MCF 10A (cell line): ENCODE data around the gene C3orf70. TPM values are rescaled to one million over a fixed set of nuclear protein-coding genes. Genes with fewer than 3 reads are reported as not detected.

Source experiments
- BruUV-seq: library from RNA; stranded (reverse); fragments of 400-500 nt; replicated peaks from 2 replicates; lab custom pipeline; 2021; lab: Mats Ljungman, UMichigan
- CTCF ChIA-PET: fragments of 300-600 bp; sonication (Branson Sonifier 250); formaldehyde crosslinking; extraction: SDS; loops from one replicate; lab custom pipeline; 2021; ENCODE audit warnings: antibody characterized with exemption, inconsistent platforms; lab: Yijun Ruan, JAX
- POLR2A ChIA-PET: fragments of 300-600, 350-650 bp; sonication (Branson Sonifier 250); formaldehyde crosslinking; extraction: SDS; loops from one replicate; lab custom pipeline; 2020; ENCODE audit warnings: antibody characterized with exemption, inconsistent platforms; lab: Yijun Ruan, JAX
- DNase-seq: peaks from one replicate; pipeline ENCODE4 v3.0.0-alpha.2; 2018; ENCODE audit not compliant: unreplicated experiment
- H3K27ac Mint-ChIP-seq: one replicate; pipeline ENCODE4 v1.8.0; 2022; ENCODE audit warnings: mild to moderate bottlenecking, low read depth, mixed read lengths; ENCODE audit not compliant: unreplicated experiment
- H3K27me3 Mint-ChIP-seq: one replicate; pipeline ENCODE4 v1.8.0; 2022; ENCODE audit warnings: mixed read lengths; ENCODE audit not compliant: insufficient read depth, unreplicated experiment
- H3K36me3 Mint-ChIP-seq: one replicate; pipeline ENCODE4 v1.8.0; 2022; ENCODE audit warnings: mild to moderate bottlenecking, moderate library complexity, mixed read lengths; ENCODE audit not compliant: insufficient read depth, unreplicated experiment
- H3K4me1 Mint-ChIP-seq: one replicate; pipeline ENCODE4 v1.8.0; 2022; ENCODE audit warnings: mixed read lengths; ENCODE audit not compliant: insufficient read depth, unreplicated experiment
- H3K4me3 Mint-ChIP-seq: one replicate; pipeline ENCODE4 v1.8.0; 2022; ENCODE audit warnings: mild to moderate bottlenecking, moderate library complexity, mixed read lengths; ENCODE audit not compliant: unreplicated experiment
- H3K9me3 Mint-ChIP-seq: one replicate; pipeline ENCODE4 v1.8.0; 2022; ENCODE audit warnings: mixed read lengths; ENCODE audit not compliant: unreplicated experiment
- CTCF ChIP-seq: fragments of 200-600 bp; IDR thresholded peaks from one replicate; pipeline ENCODE4 v1.8.0; 2022; ENCODE audit warnings: antibody characterized with exemption, mild to moderate bottlenecking; ENCODE audit not compliant: unreplicated experiment
- intact Hi-C: fragments of 100-400 bp; cut with micrococcal nuclease; formaldehyde crosslinking; loops from 2 replicates; pipeline ENCODE4 v1.14.1; 2022
- total RNA-seq: library from RNA; stranded (reverse); gene quantifications from 2 replicates; pipeline ENCODE4 v1.2.3, GENCODE V29; 2022

The C3orf70 gene
- total RNA-seq, 1 experiment from 2014 or later = not detected

- Mint-ChIP-seq H3K9me3 (peaks cover 29% of the 10 kb centered on the region), H3K4me1 (no peaks in the 10 kb centered on the region), H3K4me3 (no peak overlapping the region), H3K27ac (no peak overlapping the region), H3K27me3 (no peaks in the 10 kb centered on the region), H3K36me3 (peaks cover 16% of the 10 kb centered on the region)
- no peak for DNase-seq
- POLR2A ChIA-PET = interaction anchor here (0.8 kb wide), 1 partner anchor 10 kb away, joined by 3 read pairs; no protein-coding TSS in a partner anchor
- BruUV-seq = no TSS peak
- CTCF ChIA-PET = interaction anchor here (0.7 to 1.1 kb wide), 2 partner anchors 75 to 252 kb away, joined by 3 to 4 read pairs; no protein-coding TSS in a partner anchor
- TF ChIP-seq CTCF = no peak
- intact Hi-C loops = no loop called here
Observed at GRCh38 chr3:185056908-185057307, 96.0 kb downstream of the C3orf70 start.

- DNase-seq = no peak
- H3K27me3 Mint-ChIP-seq = no peaks in the 10 kb centered on the region
- ChIA-PET CTCF (interaction anchor here (1.3 kb wide), 1 partner anchor 162 kb away, joined by 7 read pairs; no protein-coding TSS in a partner anchor), POLR2A (no interaction called here)
- BruUV-seq = no TSS peak
- H3K9me3 Mint-ChIP-seq = peaks cover 14% of the 10 kb centered on the region
- H3K36me3 Mint-ChIP-seq = peaks cover 21% of the 10 kb centered on the region
- TF ChIP-seq CTCF = no peak
- no peak overlapping the region for H3K27ac Mint-ChIP-seq
- no peak overlapping the region for H3K4me3 Mint-ChIP-seq
- no peaks in the 10 kb centered on the region for H3K4me1 Mint-ChIP-seq
- intact Hi-C loops = no loop called here
Observed at GRCh38 chr3:185052631-185053030, 100.2 kb downstream of the C3orf70 start.

GRCh38 chr3:185051801-185052200 is 101.1 kb downstream of the C3orf70 start:
- no TSS peak for BruUV-seq
- TF ChIP-seq CTCF = no peak
- Mint-ChIP-seq H3K4me1 (no peaks in the 10 kb centered on the region), H3K27me3 (no peaks in the 10 kb centered on the region), H3K4me3 (no peak overlapping the region), H3K9me3 (peaks cover 12% of the 10 kb centered on the region), H3K27ac (no peak overlapping the region), H3K36me3 (peaks cover 21% of the 10 kb centered on the region)
- POLR2A ChIA-PET = no interaction called here
- DNase-seq = no peak
- intact Hi-C loops = no loop called here
- CTCF ChIA-PET = no interaction called here

- no peak for DNase-seq
- no peak overlapping the region for H3K27ac Mint-ChIP-seq
- H3K4me1 Mint-ChIP-seq = peaks cover 15% of the 10 kb centered on the region
- no TSS peak for BruUV-seq
- H3K36me3 Mint-ChIP-seq = peaks cover 21% of the 10 kb centered on the region
- TF ChIP-seq CTCF = no peak
- CTCF ChIA-PET = no interaction called here
- no peaks in the 10 kb centered on the region for H3K27me3 Mint-ChIP-seq
- peaks cover 4% of the 10 kb centered on the region for H3K9me3 Mint-ChIP-seq
- intact Hi-C loops = no loop called here
- POLR2A ChIA-PET = no interaction called here
- H3K4me3 Mint-ChIP-seq = no peak overlapping the region
Observed at GRCh38 chr3:185049710-185050109, 103.2 kb downstream of the C3orf70 start.
